ENCODE results near the gene AFMID.
A peak's percentile ranks its signal among the peaks of the same experiment; 100 is the strongest.

DNA sequence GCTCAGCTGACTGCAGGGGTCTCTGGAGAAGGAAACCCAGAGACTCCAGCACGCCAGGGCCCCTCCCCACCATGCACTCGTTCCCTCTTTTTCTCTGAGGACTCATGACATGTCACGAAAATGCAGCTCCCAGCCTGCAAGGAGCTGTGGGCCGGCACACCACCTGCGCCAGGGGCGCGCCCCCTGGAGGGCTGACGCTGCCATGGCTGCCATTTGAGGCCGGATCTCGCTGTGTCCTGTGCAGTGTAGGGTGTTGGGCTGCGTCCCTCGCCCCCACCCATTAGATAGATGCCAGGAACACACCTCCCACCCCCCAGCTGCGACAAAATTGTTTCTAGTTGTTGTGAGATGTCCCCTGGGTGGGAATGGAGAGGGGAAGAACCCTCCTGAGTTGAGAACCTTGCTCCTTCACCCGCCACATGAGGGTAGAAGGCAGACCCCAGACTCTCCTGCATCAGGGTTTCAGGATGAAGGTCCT lies 10.6 kb upstream of the AFMID start:
- TF ChIP-seq, protein P1, sequence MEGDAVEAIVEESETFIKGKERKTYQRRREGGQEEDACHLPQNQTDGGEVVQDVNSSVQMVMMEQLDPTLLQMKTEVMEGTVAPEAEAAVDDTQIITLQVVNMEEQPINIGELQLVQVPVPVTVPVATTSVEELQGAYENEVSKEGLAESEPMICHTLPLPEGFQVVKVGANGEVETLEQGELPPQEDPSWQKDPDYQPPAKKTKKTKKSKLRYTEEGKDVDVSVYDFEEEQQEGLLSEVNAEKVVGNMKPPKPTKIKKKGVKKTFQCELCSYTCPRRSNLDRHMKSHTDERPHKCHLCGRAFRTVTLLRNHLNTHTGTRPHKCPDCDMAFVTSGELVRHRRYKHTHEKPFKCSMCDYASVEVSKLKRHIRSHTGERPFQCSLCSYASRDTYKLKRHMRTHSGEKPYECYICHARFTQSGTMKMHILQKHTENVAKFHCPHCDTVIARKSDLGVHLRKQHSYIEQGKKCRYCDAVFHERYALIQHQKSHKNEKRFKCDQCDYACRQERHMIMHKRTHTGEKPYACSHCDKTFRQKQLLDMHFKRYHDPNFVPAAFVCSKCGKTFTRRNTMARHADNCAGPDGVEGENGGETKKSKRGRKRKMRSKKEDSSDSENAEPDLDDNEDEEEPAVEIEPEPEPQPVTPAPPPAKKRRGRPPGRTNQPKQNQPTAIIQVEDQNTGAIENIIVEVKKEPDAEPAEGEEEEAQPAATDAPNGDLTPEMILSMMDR (IDR thresholded peaks at IDR 0.05 in 4 of 5, conservative IDR thresholded peaks at IDR 0.05 in 1 of 5) = peak; percentile 74 to 91 (median 86)
- no peak for TF ChIP-seq POLR2A (IDR thresholded peaks at IDR 0.05)
